HG03103 (cell line): Measurements from ENCODE around the gene LSM4.

ENCODE experiments used
- ATAC-seq: cut with Tn5 transposase; IDR thresholded peaks from one replicate; pipeline ENCODE4 v1.9.1; 2021; ENCODE audit warnings: low read depth; ENCODE audit not compliant: unreplicated experiment

LSM4 gene

DNA sequence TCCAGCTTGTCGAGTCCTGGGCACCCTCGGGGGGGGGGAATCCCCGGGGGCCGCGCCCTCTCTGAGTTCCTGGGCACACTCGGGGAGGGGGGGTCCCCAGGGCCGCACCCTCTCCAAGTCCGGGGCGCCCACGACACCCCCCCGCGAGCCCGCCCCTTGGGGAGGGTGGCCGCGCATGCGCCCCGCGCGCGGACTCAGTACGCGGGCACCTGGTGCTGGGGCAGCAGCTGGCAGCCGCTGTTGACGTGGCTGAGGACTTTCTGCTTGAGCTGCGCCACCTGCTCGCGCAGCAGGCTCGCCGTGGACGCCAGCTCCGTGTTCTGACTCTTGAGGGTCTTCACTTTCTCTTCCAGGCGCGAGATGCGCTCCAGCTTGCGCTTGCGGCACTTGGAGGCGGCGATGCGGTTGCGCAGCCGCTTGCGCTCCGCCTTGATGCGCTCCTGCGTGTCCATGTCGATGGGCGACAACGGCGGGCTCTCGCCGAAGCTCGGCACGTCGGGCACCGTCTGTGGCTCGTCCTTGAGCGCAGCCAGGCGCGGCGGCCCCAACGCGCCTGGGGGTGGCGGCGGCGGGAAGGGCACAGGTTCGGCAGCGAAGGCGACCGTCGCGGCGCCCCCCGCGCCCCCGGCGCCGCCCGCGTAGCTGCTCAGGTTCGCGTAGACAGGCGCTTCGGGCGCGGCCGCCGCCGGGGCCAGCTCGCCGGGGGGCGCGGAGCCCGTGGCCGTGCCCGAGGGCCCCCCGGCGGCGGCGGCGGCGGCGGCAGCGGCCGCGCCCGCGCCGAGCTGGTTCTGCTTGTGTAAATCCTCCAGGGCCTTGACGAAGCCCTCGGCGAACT is 42.4 kb downstream of the LSM4 start:
- ATAC-seq, result no peak

DNA sequence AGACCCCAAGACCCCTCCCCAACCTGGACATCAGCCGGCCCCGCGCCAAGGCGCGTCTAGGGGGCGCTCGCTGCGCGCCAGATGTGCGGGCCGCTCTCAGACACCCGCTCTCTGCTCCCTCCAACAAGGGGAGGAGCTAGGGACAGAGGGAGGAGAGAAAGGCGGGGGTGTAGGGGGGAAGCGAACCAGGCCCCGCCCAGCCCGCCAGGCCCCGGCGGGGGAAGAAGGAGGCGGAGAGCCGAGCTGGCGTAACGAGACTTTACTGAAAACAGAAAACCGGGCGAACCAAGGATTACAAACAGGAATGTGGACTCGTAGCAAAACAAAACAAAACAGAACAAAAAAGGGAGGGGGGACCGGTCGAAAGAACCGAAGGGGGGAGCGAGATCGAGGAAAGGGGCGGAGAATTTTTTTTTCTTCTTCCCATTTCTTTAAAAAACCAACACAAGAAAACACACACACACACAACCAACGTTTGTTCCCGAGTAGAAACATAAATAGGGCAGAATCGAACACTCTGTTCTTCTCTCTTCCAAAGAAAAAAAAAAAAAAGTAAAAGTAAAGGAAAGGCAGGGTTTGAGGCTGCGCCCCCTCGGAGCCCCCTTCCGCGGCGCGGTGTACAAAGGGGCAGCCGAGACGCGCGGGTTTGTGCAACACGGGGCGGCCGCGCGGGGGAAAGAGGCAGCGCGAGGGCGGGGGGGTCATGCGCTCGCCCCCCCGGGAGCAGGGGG is 43.2 kb downstream of the LSM4 start:
- ATAC-seq, result no peak

DNA sequence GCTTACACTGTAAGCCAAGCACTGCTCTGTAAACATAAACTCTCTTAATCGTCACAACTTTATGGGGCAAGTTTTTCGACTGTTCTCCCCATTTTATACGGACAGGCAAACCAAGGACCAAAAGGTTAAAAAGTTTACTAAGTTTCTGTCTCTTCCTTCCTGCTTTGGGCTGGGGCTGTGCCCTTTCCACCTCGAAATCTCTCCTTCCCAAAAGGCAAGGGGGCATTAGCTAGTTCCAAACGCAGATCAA is 43.7 kb downstream of the LSM4 start:
- ATAC-seq, result no peak

DNA sequence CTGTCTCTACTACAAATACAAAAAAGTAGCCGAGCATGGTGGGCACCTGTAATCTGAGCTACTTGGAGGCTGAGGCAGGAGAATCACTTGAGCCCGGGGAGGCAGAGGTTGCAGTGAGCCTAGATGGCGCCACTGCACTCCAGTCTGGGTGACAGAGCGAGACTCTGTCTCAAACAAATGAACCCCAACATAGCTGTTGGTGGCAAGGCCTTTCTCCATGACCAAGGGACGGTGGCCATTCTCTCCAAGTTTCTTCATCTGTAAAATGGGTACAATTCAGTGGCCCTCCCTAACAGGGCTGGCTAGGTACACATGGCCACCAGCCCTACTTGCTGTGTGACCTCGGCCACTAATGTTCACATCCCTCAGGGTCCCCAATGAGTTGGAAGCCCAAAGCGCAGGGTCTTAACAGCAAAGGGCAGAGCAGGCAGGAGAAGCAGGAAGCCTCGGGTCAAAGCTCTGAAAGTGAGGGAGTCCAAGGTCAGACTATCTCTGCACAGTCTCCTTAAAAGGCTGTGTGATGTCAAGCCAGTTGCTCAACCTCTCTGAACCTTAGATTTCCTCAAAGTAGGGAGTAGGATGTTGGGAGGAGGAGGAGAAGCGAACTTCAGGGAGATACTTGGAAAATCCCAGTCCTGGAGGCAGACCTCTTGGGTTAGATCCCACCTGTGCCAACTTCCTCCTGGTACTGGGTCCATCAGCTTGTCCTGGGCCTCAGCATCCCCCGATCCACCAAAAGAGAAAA is 44.2 kb downstream of the LSM4 start:
- ATAC-seq, result no peak

DNA sequence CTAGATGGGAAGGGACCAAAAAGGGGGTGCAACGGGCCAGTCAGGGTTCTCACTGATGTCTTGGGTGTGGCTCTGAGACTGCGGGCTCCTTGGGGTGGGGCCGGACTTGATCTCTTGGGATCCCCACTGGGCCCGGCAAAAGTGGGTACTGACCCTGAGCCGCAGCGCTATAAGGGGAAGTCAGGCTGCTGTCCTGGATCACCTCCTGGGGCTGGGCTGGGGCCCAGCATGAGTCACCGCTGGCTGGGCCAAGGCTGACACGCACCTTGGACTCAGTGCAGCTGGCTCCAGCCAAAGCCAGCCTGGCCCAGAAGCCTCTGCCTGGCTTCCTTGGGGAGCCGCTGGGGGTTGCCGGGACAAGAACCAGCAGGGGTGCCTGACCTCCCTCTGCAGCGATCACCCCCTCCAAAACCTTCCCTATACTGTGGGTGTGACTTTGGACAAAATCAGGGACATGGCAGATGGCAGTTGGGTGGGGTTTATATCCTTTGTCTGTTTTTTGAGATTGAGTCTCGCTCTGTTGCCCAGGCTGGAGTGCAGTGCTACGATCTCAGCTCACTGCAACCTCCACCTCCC is 48.0 kb downstream of the LSM4 start:
- no peak for ATAC-seq

DNA sequence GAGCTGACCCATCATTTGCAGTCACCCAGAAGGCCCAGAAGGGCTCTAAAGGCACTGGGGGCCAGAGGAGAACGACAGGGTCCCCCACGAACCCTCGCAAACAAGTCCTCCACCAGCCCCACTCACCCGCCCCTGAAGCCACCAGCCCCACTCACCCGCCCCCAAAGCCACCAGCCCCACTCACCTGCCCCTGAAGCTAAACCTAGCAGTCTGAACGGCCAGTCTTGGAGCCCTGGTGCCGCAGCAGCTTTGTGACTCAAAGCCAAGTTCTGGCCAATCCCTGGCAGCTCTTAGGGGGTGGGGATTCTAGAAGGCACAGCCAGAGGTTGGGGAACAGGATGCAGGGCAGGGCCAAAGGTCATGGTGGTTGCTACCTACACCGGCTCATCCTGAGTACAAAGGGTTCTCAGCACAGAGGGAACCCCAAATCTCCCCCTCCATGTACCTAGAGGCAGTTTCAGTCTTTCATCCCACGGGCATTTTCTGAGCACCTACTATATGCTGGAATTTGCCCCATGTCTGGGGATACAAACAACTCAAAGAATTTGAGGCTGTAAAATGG is 48.6 kb downstream of the LSM4 start, which contains the start of gene IQCN:
IQCN (minus strand) TSS at position 234 of the 562 bp plus-strand sequence. CDS start 4,974 bp downstream, outside the sequence.
- ATAC-seq, result no peak

DNA sequence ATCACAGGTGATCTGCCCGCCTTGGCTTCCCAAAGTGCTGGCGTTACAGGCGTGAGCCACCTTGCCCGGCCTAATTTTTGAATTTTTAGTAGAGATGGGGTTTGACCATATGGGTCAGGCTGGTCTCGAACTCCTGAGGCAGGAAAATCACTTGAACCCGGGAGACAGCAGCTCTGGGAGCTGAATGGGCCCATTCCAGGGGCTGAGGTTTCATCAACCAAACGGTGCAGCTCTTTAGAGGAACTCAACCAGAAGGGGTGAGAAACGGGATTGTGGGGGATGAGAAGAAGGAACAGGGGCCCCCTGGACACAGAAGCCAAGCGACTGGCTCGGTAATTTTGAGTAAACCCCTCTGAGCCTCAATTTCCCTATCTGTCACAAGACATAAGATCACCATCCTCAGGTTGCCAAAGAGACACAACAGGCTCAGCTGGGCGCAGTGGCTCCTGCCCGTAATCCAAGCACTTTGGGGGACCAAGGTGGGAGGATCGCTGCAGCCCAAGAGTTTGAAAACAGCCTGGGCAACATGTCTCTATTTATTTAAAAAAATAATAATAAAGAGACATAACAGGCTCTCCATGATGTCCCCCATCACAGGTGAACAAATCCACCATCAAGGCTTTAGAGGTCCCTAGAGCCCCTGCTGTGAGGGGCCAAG is 49.2 kb downstream of the LSM4 start:
- ATAC-seq, result no peak

DNA sequence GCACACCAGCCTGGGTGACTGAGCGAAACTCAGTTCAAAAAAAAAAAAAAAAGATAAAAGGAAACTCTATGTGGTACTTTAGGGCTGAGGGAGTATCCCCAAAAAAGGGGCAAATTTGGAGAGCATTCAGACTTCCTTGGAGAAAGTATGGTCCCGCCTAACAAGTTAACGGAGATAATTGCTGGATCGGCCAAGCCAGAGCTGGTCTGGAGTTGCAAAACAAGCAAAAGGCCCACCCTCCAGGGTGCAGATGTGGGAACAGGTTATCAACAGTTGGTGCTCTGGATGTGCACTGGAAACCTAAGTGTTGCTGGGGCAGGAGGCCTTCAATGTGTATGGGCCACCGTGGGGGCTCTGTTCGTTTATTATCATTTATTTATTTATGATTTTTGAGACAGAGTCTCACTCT is 51.4 kb downstream of the LSM4 start:
- ATAC-seq, result no peak

DNA sequence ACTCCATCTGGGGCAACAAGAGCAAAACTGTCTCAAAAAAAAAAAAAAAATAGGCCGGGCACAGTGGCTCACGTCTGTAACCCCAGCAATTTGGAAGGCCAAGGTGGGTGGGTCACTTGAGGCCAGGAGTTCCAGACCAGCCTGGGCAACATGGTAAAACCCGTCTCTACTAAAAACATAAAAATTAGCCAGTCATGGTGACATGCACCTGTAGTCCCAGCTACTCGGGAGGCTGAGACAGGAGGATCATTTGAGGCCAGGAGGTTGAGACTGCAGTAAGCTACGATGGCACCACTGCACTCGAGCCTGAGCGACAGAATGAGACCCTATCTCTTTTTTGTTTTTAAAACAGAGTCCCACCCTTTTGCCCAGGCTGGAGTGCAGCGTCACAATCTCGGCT is 52.5 kb downstream of the LSM4 start:
- no peak for ATAC-seq

DNA sequence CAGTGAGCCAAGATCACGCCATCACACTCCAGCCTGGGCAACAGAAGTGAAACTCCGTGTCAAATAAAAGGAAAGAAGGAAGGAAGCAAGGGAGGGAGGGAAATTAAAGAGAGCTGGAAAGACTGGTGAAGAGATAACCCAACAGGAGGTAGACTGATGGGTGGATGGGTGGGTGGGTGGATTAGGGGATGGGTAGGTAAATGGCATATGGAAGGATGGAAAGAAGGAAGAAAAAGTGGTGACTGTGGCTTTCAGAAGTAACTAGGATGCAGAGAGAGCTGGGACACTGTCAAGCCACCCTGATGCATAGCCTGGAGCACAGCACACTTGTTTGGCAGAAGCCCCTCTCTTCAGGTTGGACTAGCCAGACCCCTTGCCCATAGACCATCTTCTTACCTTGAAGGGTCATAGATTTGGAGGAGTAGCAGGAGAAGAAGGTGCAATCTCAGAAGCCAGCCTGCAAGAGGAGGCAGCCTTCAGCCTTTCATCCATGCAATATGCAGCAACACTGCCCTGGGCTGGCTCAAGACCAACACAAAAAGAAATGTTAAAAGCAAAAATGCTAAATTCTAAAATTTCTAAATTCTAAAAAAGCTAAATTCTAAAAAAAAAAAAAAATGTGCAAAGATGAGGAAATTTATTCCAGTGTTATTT is 53.7 kb downstream of the LSM4 start:
- no peak for ATAC-seq

DNA sequence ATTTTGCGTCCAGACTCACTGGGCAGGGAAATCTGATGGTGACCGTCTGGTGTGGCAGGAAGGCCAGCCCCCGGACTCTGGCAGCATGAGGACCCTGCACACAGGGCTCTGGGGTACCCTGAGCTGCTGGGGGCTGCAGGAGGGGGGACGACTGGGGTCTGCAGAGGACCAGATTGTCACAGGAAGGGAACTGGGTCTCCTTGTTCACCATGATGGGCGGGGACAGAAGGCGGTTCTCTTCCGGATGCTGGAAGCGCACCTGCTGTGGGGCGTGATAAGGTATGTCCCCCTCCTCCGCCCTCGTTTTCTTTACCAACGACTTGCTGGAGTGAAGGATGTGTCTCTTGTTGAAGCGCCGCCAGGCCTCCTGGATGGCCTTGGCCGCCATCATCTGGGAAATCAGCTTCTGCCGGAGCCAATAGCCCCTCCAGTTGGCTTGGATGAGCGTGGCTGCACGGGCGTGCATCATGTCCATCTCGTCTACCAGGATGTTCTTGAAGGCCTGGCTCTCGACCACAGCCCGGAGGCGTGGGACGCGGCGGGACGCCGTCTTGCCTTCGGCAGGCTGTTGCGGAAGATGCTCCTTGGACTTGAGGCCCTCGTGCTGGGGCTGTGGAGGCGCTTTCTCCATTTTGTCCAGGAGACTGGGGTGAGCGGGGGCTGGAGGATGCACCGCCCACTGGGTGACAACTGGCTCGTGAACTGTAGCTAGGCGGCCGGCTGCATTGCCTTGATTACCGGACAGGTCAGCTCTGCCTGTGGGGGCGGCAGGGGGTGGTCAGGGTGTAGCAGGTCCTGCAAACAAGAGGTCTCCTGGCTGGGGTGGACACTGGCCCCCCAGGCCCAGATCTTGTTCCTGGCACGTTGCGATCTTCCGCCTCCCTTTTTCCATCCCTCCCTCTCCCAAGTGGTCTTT is 55.8 kb downstream of the LSM4 start:
- ATAC-seq, result no peak

DNA sequence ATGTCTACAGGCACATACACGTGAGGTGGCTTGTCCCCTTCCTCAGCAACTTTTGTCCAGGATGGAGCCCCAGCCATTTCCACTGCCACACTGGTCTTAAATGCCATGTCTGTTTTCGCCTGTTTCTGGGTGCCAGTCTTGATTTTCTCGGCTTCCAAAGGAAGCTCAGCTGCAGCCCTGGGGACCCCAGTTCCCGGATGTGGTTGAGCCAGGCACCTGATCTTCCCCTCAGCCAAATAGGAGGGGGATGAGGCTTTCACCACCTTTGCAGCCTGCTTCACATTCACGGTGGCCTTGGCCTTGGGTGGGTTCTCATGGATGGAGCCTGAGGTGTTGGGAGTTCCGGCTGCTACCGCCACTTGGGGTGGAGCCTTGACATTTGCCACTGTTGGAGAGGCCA is 57.3 kb downstream of the LSM4 start:
- no peak for ATAC-seq

DNA sequence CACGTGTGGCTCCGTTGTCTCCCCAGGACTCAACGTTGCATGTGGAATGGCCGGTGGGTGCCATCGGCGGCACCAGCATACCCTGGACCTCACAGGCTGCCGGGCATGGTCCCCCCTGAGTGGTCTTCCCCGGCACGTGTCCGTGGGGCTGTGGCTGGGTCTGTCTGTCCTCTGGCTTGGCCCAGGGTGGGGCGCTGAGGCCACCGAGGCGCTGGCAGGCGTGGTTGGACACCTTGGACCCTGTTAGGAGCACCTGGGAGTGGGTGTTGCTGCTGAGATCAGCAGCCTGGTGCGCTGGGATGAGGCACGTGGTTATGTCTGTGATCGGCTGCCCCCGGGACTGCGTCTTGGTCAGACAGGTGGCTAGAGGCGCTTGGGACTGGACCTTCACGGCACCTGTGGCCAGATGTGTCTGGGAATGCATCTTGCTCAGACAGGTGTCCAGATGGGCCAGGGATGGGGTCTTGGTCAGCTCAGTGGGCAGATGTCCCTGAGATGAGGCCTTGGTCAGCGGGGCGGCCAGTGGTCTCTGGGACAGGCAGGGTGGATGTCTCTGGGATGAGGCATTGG is 57.8 kb downstream of the LSM4 start:
- ATAC-seq, result no peak

DNA sequence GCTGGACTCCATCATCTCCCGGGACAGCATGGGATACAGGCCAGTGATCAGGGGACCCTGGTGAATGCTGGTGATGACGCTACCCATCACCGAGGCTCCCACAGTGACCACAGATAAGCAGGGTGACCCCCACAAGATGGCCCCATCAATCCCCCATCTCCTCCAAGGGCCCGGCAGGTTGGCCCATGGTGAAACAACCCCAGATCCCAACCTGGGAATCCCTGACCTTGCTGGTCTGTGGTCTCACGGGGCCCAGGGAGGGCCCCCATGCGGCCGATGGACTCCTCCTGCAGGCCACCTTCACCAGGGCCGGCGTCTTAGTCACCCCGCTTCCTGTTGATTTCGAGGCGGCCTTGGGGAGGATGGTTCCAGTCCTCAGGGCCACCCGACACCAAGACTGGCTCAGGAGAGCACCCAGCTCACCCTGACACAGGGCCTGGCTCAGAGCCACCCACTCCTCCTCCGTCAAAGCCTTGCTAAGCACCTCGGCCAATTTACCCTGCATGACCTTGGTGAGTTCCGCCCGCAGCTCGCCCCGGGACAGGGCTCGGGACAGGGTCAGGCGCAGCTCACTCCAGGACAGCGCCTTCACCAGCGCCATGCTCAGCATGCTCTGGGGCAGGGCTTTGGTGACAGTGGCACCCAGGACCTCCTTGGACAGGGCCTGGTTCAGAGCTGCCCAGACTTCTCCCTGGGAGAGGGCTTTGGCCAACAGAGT is 58.6 kb downstream of the LSM4 start:
- no peak for ATAC-seq

DNA sequence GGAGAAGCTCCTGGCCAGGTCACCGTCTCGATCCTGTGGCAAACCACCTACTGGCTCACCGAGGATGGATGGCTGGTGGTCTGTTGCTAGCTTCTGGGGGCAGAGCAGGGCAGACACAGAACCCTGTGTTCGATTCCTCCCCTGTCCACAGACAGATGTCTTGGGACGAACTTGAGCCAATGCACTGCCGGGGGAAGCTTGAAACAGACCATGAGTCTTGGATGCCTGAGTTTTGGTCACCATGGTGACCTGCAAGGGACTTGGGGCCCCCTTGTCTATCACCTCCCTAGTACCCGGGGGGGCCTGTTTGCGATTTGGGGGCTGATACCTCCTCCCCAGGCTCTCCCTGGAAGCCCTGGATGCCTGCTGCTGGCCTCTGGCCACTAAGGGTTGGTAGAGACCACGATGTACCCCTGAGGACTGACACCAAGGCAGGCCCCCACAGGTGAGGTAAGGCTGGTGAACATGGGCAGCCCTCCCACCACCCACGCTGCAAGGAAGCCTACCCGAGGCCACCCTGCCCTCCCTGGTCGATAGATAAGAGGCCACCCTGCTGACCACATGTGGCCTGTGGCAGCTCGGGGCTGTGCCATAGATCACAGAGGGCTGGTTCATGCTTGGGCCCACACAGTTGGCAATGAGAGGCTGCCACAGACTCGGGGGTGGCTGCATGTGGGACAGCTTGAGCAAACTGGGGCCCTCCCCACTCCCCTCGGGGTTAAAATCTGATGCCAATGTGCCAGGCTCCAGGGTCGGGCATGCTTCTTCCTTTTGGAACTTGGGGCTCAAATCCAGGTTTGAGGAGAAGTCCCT is 59.3 kb downstream of the LSM4 start:
- ATAC-seq, result no peak

DNA sequence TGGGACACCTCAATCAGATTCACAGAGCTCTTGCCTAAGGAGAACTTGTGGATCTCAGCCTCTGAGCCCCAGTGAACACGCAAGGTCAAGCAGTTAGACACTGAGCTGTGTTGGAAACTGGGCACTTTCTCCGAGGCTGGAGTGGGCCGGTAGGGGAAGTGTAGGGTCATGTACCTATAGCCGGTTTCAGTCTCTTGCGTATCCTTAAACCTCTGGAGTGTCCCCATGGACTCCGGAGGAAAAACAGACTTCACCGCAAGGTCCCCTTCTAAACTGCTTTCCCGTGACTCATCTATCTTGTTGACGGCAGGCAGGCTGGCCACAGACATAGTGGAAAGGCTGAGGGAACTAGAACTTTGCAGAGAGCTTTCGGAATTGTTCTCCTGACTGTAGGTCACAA is 60.0 kb downstream of the LSM4 start:
- ATAC-seq, result no peak

DNA sequence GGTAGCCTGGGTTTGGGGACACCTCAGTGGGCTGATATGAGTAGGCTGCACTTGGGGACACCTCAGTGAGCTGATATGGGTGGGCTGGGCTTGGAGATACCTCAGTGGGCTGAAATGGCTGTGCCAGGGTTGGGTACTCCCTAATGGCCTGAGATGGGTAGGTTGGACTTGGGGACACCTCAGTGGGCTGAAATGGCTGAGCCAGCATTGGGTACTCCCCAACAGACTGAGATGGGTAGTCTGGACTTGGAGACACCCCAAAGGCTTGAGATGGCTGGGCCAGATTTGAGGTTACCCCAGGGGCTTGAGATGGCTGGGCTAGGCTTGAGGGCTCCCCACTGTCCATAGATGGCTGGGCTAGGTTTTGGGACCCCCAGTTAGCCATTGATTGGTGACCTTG is 60.7 kb downstream of the LSM4 start:
- ATAC-seq, result no peak
